DMS153 (cell line): ENCODE data around the gene KCNMB3.

ENCODE experiments used
- DNase-seq: peaks from one replicate; lab custom pipeline; 2025; lab: John Stamatoyannopoulos, UW

Gene KCNMB3

GRCh38 chr3:179196098-179196497 is 54.8 kb downstream of the KCNMB3 start:
- no peak for DNase-seq

GRCh38 chr3:179194931-179195330 is 56.0 kb downstream of the KCNMB3 start:
- no peak for DNase-seq
